Right lobe of liver (tissue), 6 donors: Measurements from ENCODE around the gene POFUT2. TPM values are rescaled to one million over a fixed set of nuclear protein-coding genes. Genes with fewer than 3 reads are reported as not detected.

Experiments
- ATAC-seq, 4 donors: fragments of 200-7000 bp; cut with Tn5 transposase; one replicate each; pipeline ENCODE4 v1.9.1; 2020; ENCODE audit warnings: mild to moderate bottlenecking in 4 of 4, moderate library complexity in 4 of 4
- DNase-seq, 3 donors: peaks; one replicate each; pipeline ENCODE4 v3.0.0-alpha.2; 2020
- H3K27ac ChIP-seq, 3 donors: fragments of 200-600 bp; one replicate each; pipeline ENCODE4 v1.8.0; 2022
- H3K27me3 ChIP-seq, 2 donors: fragments of 200-600 bp; one replicate each; pipeline ENCODE4 v1.8.0; 2022
- H3K36me3 ChIP-seq, 4 donors: fragments of 200-600 bp; sonication (generic) in 1 of 4; one replicate each; pipeline versions ENCODE4 v1.5.1 to v1.8.0; 2017 to 2022; ENCODE audit warnings: control low read depth in 1 of 4
- H3K4me1 ChIP-seq, 4 donors: fragments of 200-600 bp; sonication (generic) in 1 of 4; one replicate each; pipeline versions ENCODE4 v1.5.1 to v1.8.0; 2017 to 2022; ENCODE audit warnings: control low read depth in 1 of 4
- H3K4me3 ChIP-seq, 3 donors: fragments of 200-600 bp; one replicate each; pipeline ENCODE4 v1.8.0; 2022
- H3K9me3 ChIP-seq, 4 donors: fragments of 200-600 bp; sonication (generic) in 1 of 4; one replicate each; pipeline versions ENCODE4 v1.5.1 to v1.8.0; 2017 to 2022; ENCODE audit warnings: control low read depth in 1 of 4
- POLR2A ChIP-seq: fragments of 450-650 bp; IDR thresholded peaks from one replicate; pipeline ENCODE4 v1.6.1; 2017; ENCODE audit warnings: antibody characterized with exemption, mild to moderate bottlenecking
- WGBS: methylation state at CpG from one replicate; pipeline ENCODE4 v1.1.6; 2018; ENCODE audit warnings: low coverage, low lambda C conversion rate; ENCODE audit not compliant: insufficient coverage; ENCODE audit errors: missing lambda C conversion rate; 5-methylcytosine and 5-hydroxymethylcytosine counted together
- intact Hi-C, 2 donors: fragments of 100-400 bp; cut with DNase I; formaldehyde crosslinking; loops; one replicate each; pipeline versions ENCODE4 v1.11.2 to v1.14.1; 2022
- total RNA-seq, 6 experiments: library from RNA; depleted of rRNA in 2 of 6; stranded (reverse); fragments of >200 nt in 2 of 6; fragmentation: NEBNext Ultra II Directional in 3 of 6; extraction: Animal tissue kit (Norgen Biotek cat#: 25700) in 3 of 6; gene quantifications; one replicate each; pipeline versions ENCODE4 v1.1.0 to v1.2.4, GENCODE V29; 2016 to 2023
- TF ChIP-seq, protein P1 (sequence below), 4 donors: fragments of 200-600 bp in 3 of 4; fragments of 450-650 bp in 1 of 4; IDR thresholded peaks; one replicate each; pipeline versions ENCODE4 v1.5.1 to v1.8.0; 2016 to 2022; ENCODE audit warnings: antibody characterized with exemption in 4 of 4, mild to moderate bottlenecking in 2 of 4
- donor health status: DM: no; HTN: yes; CAD: no.
- donor health status: DM: no; HTN: no; CAD: no.
- donor health status: DM: no; HTN: no; CAD: no.
- donor health status: DM: no; HTN: yes; CAD: no.
- donor health status: DM: no; HTN: yes; CAD: no.

POFUT2 gene
- total RNA-seq, 6 experiments from 2014 or later = 10.5 to 22.0 (median 13.7) TPM

DNA sequence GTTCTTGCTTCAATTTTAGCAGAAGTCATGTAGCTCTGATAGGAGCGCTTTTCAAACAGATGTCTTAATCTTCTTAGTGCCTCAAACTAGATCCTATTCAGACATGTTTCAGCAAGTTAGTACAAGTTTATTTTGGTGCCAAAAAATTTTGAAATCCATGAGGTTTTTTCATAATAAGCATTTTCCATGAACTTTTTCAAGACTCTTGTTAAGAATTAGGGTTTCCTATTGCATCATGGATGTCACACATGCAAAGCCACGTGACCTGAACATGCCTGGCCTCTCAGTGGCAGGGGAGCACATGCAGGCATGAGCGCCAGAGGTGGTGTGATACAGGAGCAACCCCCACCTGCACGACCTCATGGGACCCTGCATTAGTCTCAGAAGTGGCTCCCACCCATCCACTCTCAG is 67.6 kb downstream of the POFUT2 start:
- intact Hi-C loops = no loop called here
- Histone ChIP-seq H3K4me3 (no peak overlapping the region), H3K4me1 (no peaks in the 10 kb centered on the region), H3K36me3 (no peaks in the 10 kb centered on the region), H3K27ac (no peak overlapping the region), H3K27me3 (no peaks in the 10 kb centered on the region), H3K9me3 (peaks cover 0 to 8% (median 0%) of the 10 kb centered on the region in 4 donors)
- ATAC-seq (no peak), DNase-seq (no peak)
- 72% methylated on average over 3 of the region's 4 CpGs for WGBS
- TF ChIP-seq, protein P1, sequence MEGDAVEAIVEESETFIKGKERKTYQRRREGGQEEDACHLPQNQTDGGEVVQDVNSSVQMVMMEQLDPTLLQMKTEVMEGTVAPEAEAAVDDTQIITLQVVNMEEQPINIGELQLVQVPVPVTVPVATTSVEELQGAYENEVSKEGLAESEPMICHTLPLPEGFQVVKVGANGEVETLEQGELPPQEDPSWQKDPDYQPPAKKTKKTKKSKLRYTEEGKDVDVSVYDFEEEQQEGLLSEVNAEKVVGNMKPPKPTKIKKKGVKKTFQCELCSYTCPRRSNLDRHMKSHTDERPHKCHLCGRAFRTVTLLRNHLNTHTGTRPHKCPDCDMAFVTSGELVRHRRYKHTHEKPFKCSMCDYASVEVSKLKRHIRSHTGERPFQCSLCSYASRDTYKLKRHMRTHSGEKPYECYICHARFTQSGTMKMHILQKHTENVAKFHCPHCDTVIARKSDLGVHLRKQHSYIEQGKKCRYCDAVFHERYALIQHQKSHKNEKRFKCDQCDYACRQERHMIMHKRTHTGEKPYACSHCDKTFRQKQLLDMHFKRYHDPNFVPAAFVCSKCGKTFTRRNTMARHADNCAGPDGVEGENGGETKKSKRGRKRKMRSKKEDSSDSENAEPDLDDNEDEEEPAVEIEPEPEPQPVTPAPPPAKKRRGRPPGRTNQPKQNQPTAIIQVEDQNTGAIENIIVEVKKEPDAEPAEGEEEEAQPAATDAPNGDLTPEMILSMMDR (IDR thresholded peaks at IDR 0.05) = no peak

DNA sequence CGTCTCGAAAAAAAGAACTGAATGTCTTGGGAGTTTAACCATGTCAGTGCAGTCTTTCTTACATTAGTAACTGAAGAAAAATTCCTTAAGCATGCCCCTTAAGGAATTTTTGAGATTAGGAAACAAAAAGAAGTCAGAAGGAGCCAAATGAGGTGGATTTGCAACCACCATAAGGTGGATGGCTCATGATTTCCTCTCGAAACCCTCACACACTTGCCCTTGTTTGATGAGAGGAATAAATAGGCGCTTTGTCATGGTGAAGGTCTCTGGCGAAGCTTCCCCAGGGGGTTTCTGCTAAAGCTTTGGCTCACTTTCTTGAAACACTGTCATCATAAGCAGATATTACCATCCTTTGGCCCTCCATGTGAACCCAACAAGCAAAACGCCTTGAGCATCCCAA is 68.2 kb downstream of the POFUT2 start:
- no peak for ATAC-seq
- Histone ChIP-seq H3K36me3 (no peaks in the 10 kb centered on the region), H3K9me3 (peaks cover 0 to 8% (median 0%) of the 10 kb centered on the region in 4 donors), H3K4me3 (no peak overlapping the region), H3K27ac (no peak overlapping the region), H3K27me3 (no peaks in the 10 kb centered on the region), H3K4me1 (no peaks in the 10 kb centered on the region)
- no peak for TF ChIP-seq POLR2A
- TF ChIP-seq, protein P1 (IDR thresholded peaks at IDR 0.05) = no peak
- intact Hi-C loops = no loop called here
- no peak for DNase-seq
- WGBS = 97% methylated on average over 5 of the region's 6 CpGs

DNA sequence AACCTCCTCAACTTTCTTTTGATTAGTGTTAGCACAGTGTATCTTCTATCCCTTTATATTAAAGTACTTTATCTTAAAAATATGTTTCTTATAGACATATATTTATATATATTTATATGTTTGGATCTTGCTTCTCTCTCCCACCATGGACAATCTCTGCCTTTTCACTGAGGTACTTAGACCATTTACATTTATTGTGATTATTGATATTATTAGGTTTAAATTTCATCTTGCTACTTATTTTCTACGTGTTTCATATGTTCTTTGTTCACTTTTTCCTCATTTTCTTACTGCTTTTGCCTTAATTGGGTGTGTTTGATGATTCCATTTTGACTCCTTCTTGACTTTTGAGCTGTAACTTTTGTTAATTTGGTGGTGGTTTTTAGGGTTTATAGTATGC is 70.7 kb downstream of the POFUT2 start:
- WGBS = 64% methylated on average over 1 of the region's 1 CpG
- no peak for DNase-seq

DNA sequence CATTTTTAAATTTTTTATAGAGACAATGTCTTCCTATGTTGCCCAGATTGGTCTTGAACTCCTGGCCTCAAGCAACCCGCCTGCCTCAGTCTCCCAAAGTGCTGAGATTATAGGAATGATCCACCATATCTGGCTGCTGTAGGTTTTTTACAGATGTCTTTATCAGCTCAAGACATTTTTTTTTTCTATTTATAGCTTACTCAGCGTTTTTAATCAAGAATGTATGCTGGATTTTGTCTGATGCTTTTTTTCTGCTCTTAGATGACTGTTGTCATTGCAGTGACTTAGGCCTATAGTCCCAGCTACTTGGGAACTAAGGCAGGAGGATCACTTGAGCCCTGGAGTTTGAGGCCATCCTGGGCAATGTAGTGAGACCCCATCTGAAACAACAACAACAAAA is 72.5 kb downstream of the POFUT2 start:
- no peak for ATAC-seq
- 80% methylated on average over 2 of the region's 2 CpGs for WGBS
- no peaks in the 10 kb centered on the region for H3K36me3 ChIP-seq

More for the DNA sequence above, 70.7 kb downstream of the POFUT2 start:
- ATAC-seq = no peak
- H3K27me3 ChIP-seq = no peaks in the 10 kb centered on the region
- no peaks in the 10 kb centered on the region for H3K36me3 ChIP-seq
- H3K4me3 ChIP-seq = no peak overlapping the region
- intact Hi-C loops = no loop called here
- H3K27ac ChIP-seq = no peak overlapping the region
- TF ChIP-seq, protein P1 (IDR thresholded peaks at IDR 0.05) = no peak
- no peak for TF ChIP-seq POLR2A
- peaks cover 0 to 8% (median 0%) of the 10 kb centered on the region in 4 donors for H3K9me3 ChIP-seq
- no peaks in the 10 kb centered on the region for H3K4me1 ChIP-seq

More for the DNA sequence above, 72.5 kb downstream of the POFUT2 start:
- no peaks in the 10 kb centered on the region for H3K27me3 ChIP-seq
- no peak for DNase-seq
- peaks cover 0 to 8% (median 0%) of the 10 kb centered on the region in 4 donors for H3K9me3 ChIP-seq
- H3K27ac ChIP-seq = no peak overlapping the region
- TF ChIP-seq, protein P1 (IDR thresholded peaks at IDR 0.05) = no peak
- no peak for TF ChIP-seq POLR2A
- H3K4me3 ChIP-seq = no peak overlapping the region
- H3K4me1 ChIP-seq = no peaks in the 10 kb centered on the region
- intact Hi-C loops = no loop called here

Other genes starting within 250 kb of the POFUT2 start
- 1 to 10 TPM; 4.7 to 9.9 (median 8.6) TPM for gene ADARB1, start 213.3 kb downstream of the POFUT2 start, total RNA-seq
- gene COL18A1, start 117.3 kb upstream of the POFUT2 start, total RNA-seq = 100 to 1,000 TPM; 261 to 487 (median 297) TPM